ENCODE data around the gene OR10A5.
"Not testable (repeated sequence)": the region's sequence is repeated elsewhere in the genome, so short reads cannot be mapped to it uniquely, and the experiment has no call there.

The OR10A5 gene, protein sequence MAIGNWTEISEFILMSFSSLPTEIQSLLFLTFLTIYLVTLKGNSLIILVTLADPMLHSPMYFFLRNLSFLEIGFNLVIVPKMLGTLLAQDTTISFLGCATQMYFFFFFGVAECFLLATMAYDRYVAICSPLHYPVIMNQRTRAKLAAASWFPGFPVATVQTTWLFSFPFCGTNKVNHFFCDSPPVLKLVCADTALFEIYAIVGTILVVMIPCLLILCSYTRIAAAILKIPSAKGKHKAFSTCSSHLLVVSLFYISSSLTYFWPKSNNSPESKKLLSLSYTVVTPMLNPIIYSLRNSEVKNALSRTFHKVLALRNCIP

DNA sequence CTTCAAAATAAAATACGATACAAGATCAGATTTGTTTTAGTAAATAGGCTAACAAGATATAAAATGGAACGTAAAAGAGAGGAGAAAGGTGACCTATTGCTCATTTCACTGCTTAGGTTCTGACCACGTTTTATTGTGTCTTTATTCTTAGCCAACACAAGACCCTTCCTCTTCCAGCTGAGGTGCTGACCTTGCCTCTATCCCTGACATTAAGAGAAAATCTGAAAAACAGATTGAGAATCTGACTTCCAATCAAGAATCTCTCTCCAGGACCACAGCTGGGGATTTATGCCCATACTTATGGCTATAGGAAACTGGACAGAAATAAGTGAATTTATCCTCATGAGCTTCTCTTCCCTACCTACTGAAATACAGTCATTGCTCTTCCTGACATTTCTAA, at the start of gene OR10A5:
Gene OR10A5 (plus strand): TSS at position 301 of the 400 bp plus-strand sequence. CDS start 0 bp downstream, at position 301.
- H2AFZ ChIP-seq, result no peak within 1 kb of the TSS
- TF ChIP-seq, protein P1, sequence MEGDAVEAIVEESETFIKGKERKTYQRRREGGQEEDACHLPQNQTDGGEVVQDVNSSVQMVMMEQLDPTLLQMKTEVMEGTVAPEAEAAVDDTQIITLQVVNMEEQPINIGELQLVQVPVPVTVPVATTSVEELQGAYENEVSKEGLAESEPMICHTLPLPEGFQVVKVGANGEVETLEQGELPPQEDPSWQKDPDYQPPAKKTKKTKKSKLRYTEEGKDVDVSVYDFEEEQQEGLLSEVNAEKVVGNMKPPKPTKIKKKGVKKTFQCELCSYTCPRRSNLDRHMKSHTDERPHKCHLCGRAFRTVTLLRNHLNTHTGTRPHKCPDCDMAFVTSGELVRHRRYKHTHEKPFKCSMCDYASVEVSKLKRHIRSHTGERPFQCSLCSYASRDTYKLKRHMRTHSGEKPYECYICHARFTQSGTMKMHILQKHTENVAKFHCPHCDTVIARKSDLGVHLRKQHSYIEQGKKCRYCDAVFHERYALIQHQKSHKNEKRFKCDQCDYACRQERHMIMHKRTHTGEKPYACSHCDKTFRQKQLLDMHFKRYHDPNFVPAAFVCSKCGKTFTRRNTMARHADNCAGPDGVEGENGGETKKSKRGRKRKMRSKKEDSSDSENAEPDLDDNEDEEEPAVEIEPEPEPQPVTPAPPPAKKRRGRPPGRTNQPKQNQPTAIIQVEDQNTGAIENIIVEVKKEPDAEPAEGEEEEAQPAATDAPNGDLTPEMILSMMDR (IDR thresholded peaks at IDR 0.05), result no peak

DNA sequence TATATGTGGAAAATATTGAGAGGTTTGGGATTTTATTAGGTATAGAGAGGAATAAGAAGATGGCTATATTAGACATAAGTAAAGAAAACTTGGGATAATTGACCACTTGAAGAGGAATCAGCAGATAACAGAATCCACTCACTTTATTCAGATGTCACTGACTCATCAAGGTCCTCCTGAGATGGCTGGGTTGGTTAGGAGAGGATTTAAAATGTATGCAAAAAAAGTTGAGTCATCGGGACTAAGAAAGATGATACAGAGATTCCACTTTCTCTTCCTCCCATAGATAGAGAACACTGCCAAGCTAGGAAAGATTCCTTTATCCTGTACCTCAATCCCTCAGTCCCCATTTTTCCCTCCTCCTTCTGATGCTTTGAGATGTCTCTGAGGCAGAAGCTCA, 46.1 kb upstream of the OR10A5 start, which contains the start of gene OR6A2:
Gene OR6A2 (minus strand): TSS at position 288 of the 400 bp plus-strand sequence. CDS start 3,981 bp downstream, outside the sequence.
- no peak within 1 kb of the TSS for H2AFZ ChIP-seq
- TF ChIP-seq, protein P1 (IDR thresholded peaks at IDR 0.05), result no peak
- no peak within 1 kb of the TSS for H3K9ac ChIP-seq
- no peaks in the 10 kb centered on the region for H3K9me3 ChIP-seq (ENCODE audit: control insufficient read depth, low read length)
- no peaks in the 10 kb centered on the region for H3K27me3 ChIP-seq (ENCODE audit: control insufficient read depth, insufficient read depth, low read length)
- H3K36me3 ChIP-seq (ENCODE audit: control insufficient read depth, insufficient read depth, low read length), result no peaks in the 10 kb centered on the region
- no peak within 1 kb of the TSS for H3K4me3 ChIP-seq (ENCODE audit: low read depth, low read length)
- no peak within 1 kb of the TSS for H3K4me2 ChIP-seq (ENCODE audit: low read length)
- no peak within 1 kb of the TSS for H3K27ac ChIP-seq
- no peaks in the 10 kb centered on the region for H3K4me1 ChIP-seq
- no peaks in the 10 kb centered on the region for H3K79me2 ChIP-seq

More for the DNA sequence above, at the start of gene OR10A5:
- Histone ChIP-seq H3K9ac (no peak within 1 kb of the TSS), H3K9me3 (ENCODE audit: control insufficient read depth, low read length) (no peaks in the 10 kb centered on the region), H3K79me2 (no peaks in the 10 kb centered on the region), H3K4me2 (ENCODE audit: low read length) (no peak within 1 kb of the TSS), H3K4me3 (ENCODE audit: low read depth, low read length) (no peak within 1 kb of the TSS), H3K27me3 (ENCODE audit: control insufficient read depth, insufficient read depth, low read length) (no peaks in the 10 kb centered on the region), H3K27ac (no peak within 1 kb of the TSS), H3K36me3 (ENCODE audit: control insufficient read depth, insufficient read depth, low read length) (no peaks in the 10 kb centered on the region), H3K4me1 (no peaks in the 10 kb centered on the region)

DNA sequence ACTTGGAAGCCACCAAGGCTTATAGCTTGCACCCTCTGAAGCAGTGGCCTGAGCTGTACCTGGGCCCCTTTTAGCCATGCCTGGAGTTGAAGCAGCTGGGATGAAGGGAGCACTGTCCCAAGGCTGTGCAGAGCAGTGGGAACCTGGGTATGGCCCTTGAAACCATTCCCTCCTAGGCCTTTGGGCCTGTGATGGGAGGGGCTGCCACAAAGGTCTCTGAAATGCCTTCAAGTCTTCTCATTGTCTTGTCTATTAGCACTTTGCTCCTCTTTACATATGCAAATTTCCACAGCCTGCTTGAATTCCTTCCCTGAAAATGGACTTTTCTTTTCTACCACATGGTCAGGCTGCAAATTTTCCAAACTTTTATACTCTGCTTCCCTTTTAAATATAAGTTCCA, 44.4 kb upstream of the OR10A5 start:
- not testable (repeated sequence) for H2AFZ ChIP-seq; H3K9me3 ChIP-seq (ENCODE audit: control insufficient read depth, low read length); H3K4me3 ChIP-seq (ENCODE audit: low read depth, low read length); H3K36me3 ChIP-seq (ENCODE audit: control insufficient read depth, insufficient read depth, low read length); H3K4me2 ChIP-seq (ENCODE audit: low read length); H3K9ac ChIP-seq; H3K4me1 ChIP-seq; H3K27ac ChIP-seq; H3K79me2 ChIP-seq; H3K27me3 ChIP-seq (ENCODE audit: control insufficient read depth, insufficient read depth, low read length)

DNA sequence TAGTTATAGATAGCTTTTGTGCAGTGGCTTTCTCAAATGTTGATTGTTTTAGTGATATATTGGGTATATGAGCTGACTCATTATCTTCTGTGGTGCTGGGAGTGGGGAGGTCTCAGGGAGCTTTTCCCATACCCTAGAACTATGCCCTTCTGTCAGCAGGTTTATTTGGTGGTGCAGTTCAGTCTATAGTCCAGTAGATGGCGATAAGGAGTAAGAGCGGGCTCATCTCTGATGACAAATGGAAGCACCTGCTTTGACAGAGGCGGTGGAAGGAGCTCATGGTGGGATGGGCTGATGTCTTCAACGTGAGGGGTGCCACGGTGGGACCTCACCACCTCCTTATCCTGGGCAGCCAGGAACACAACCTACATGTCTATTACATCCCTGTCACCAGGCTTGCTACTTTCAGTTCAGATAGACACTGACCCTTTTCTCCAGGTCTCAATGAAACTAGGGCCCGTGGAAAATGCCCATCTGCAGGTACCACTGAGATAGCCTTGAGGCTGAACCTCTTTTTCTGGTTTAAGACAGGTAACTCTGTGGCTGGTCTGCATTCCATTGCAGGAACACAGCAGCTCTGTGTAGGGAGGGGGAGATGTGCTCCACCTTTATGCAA, 33.0 kb upstream of the OR10A5 start:
- Histone ChIP-seq H2AFZ (no peak overlapping the region), H3K27ac (no peak overlapping the region), H3K27me3 (ENCODE audit: control insufficient read depth, insufficient read depth, low read length) (no peaks in the 10 kb centered on the region), H3K4me3 (ENCODE audit: low read depth, low read length) (no peak overlapping the region), H3K4me2 (ENCODE audit: low read length) (no peak overlapping the region), H3K9ac (no peak overlapping the region), H3K9me3 (ENCODE audit: control insufficient read depth, low read length) (no peaks in the 10 kb centered on the region), H3K4me1 (no peaks in the 10 kb centered on the region), H3K36me3 (ENCODE audit: control insufficient read depth, insufficient read depth, low read length) (no peaks in the 10 kb centered on the region), H3K79me2 (no peaks in the 10 kb centered on the region)
- TF ChIP-seq, protein P1 (IDR thresholded peaks at IDR 0.05), result peak; percentile 65

DNA sequence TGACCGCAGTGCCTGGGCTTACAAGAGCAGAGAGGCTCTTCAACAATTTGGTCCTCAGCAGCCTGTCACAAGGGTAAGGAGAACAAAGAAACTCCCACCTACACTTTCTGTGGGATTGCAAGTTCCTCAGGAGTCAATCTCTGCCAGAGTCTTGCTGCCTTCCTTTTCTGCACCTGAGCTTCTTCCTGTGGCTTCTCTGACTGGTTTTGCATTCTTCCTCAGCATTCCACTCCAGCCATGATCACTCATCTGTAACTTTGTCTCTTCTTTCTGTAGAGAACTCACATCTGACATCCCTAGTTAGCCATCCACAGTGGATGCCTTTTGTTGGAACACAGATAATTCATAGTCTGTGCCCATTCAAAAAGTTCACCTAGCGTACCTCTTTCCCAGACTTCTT, 31.8 kb upstream of the OR10A5 start:
- Histone ChIP-seq H3K27ac (no peak overlapping the region), H3K4me2 (ENCODE audit: low read length) (no peak overlapping the region), H3K9me3 (ENCODE audit: control insufficient read depth, low read length) (no peaks in the 10 kb centered on the region), H3K27me3 (ENCODE audit: control insufficient read depth, insufficient read depth, low read length) (no peaks in the 10 kb centered on the region), H3K4me3 (ENCODE audit: low read depth, low read length) (no peak overlapping the region), H2AFZ (no peak overlapping the region), H3K36me3 (ENCODE audit: control insufficient read depth, insufficient read depth, low read length) (no peaks in the 10 kb centered on the region), H3K4me1 (no peaks in the 10 kb centered on the region), H3K79me2 (no peaks in the 10 kb centered on the region), H3K9ac (no peak overlapping the region)
- TF ChIP-seq, protein P1 (IDR thresholded peaks at IDR 0.05), result no peak
